GM12875 (cell line): ENCODE data around the gene SPINDOC.
"Not testable (repeated sequence)": the region's sequence is repeated elsewhere in the genome, so short reads cannot be mapped to it uniquely, and the experiment has no call there.

Experiments used
- H3K4me3 ChIP-seq: one replicate; pipeline ENCODE4 v1.5.1; 2011; ENCODE audit warnings: low read depth, low read length, control low read depth
- TF ChIP-seq, protein P1 (sequence below): IDR thresholded peaks from 2 replicates; pipeline ENCODE4 v1.5.1; 2011; ENCODE audit warnings: low read depth, mild to moderate bottlenecking, control low read depth, inconsistent platforms, low read length, moderate library complexity, borderline replicate concordance; ENCODE audit not compliant: insufficient read depth

Gene SPINDOC

GRCh38 chr11:63767267-63767564 lies 46.0 kb upstream of the SPINDOC start:
- peak overlapping the region; percentile 76 for H3K4me3 ChIP-seq

GRCh38 chr11:63767565-63768236 lies 45.6 kb upstream of the SPINDOC start:
- peak overlapping the region; percentile 76 for H3K4me3 ChIP-seq
- TF ChIP-seq, protein P1, sequence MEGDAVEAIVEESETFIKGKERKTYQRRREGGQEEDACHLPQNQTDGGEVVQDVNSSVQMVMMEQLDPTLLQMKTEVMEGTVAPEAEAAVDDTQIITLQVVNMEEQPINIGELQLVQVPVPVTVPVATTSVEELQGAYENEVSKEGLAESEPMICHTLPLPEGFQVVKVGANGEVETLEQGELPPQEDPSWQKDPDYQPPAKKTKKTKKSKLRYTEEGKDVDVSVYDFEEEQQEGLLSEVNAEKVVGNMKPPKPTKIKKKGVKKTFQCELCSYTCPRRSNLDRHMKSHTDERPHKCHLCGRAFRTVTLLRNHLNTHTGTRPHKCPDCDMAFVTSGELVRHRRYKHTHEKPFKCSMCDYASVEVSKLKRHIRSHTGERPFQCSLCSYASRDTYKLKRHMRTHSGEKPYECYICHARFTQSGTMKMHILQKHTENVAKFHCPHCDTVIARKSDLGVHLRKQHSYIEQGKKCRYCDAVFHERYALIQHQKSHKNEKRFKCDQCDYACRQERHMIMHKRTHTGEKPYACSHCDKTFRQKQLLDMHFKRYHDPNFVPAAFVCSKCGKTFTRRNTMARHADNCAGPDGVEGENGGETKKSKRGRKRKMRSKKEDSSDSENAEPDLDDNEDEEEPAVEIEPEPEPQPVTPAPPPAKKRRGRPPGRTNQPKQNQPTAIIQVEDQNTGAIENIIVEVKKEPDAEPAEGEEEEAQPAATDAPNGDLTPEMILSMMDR = no peak

More at GRCh38 chr11:63767267-63767564, 46.0 kb upstream of the SPINDOC start:
- TF ChIP-seq, protein P1 = no peak

DNA sequence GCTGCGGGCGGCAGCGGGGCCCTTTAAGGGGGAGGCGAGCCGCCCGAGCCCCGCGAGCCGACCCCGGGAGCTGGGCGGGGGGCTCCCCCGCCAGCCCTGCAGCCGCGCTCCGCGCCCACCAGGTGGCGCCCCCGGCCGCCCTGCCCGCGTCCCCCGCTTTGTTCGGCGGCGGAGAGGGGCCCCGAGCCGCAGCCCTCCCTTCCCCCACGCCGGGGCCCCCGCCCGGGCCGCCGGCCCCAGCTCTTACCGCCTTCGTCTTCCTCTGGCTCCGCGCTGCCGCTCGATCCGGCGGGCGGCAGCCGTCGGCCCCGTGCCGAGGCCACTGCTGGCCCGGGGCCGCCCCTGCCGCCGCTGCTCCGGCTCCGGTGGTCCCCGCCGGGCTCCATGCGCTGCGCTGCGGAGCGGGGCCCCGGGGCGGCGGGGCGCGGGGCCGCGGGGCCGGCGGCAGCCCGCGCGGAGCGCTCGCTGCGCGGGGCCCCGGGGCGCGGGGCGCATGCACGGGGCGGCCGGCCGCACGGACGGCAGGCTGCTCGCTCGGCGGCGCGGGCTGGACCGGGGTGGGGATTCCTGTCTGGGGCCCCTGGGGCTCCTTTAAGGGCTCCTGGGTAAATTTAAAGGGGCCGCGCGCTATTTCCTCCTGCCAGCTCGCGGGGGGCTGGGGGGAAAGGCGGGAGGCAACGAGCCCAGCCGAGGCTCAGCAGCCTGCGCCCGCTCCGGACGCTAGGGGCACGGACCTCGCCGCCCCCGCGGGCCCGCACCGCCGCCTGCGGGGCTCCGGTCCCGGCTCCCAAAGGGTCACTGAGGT lies 44.8 kb upstream of the SPINDOC start, which contains the start of gene ZFTA:
ZFTA (minus strand) TSS at position 539 of the 805 bp plus-strand sequence; CDS start at position 386, 153 bp downstream.
- H3K4me3 ChIP-seq = peak within 1 kb of the TSS; percentile 76
- TF ChIP-seq, protein P1 = peak; percentile 85

GRCh38 chr11:63769042-63769713 lies 44.1 kb upstream of the SPINDOC start:
- H3K4me3 ChIP-seq = peak overlapping the region; percentile 76
- TF ChIP-seq, protein P1 = no peak

DNA sequence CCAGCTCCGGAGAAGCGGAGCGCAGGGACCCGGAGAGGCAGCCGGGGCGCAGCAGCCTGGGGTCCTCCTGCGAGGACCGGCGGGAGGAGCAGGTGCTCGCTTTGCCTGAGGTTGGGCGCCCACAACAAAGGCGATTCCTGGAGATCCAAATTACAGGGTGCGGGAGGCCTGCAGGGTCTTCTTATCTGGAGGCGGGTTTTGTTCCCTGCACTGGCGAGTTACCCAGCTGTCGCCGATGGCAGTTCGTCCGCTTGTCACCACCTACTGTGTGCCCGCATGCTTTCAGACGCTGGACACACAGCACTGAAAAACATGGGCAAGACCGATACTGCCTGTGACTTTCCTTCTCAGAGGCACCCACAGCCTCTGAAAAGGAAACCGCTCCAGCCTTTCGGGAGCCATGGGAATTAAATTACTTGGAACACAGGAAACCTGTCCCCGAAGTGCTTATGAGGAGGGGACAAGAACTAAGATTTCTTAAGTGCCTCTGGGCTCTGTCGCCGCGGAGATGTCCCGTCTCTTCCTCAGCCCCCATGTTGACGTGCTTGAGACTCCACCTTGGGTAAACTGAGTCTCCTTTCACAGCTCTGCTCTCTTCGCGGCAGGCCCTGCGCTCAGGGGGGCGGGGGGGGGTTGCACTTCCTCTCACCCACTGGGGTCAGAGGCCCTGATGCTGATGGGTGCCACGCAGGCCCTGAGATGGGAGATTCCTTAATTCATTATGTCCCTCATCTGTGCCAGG lies 43.4 kb upstream of the SPINDOC start:
- TF ChIP-seq, protein P1 = no peak
- H3K4me3 ChIP-seq = peak overlapping the region; percentile 76

DNA sequence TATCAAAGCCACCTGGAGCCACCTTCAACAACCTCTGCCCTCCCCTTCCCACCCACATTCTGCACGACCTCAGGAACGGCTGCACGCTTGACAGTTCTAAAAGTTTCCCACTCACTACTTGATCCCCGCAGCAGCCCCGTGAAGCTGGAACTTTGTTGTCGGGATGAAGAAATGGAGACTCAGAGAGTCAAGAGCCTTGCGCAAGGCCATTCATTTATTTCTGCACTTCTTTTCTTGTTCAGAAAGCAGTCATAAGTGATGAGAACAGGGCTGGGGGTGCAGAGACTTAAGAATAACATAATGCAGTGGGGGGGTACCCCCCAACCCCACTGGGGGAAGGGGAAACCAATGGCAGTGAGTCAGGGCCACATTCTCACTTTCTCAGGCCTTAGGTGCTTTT lies 42.5 kb upstream of the SPINDOC start:
- TF ChIP-seq, protein P1 = no peak
- H3K4me3 ChIP-seq = no peak overlapping the region

DNA sequence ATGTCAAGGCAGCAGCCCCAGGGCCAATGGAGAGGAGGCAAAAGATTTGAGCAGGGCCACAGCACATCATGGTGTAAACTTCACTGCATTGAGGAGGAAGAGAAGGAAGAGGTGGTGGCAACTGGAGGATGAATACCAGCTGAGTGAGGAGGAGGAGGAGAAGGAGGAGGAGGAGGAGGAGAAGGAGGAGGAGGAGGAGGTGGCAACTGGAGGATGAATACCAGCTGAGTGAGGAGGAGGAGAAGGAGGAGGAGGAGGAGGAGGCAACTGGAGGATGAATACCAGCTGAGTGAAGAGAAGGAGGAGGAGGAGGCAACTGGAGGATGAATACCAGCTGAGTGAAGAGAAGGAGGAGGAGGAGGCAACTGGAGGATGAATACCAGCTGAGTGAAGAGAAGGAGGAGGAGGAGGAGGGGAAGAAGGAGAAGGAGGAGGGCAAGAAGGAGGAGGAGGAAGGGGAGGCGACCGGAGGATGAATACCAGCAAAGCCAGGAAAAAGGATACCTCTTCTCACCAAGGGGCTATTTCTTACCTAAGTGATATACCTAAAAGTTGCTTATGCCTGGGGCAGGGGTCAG lies 41.4 kb upstream of the SPINDOC start:
- not testable (repeated sequence) for H3K4me3 ChIP-seq
